Endothelial cell of umbilical vein (primary cell): Measurements from ENCODE around the gene EPHA10. TPM values are rescaled to one million over a fixed set of nuclear protein-coding genes. Genes with fewer than 3 reads are reported as not detected.

Experiments
- BruUV-seq: library from RNA; stranded (reverse); fragments of 400-500 nt; replicated peaks from 2 replicates; lab custom pipeline; 2021; lab: Mats Ljungman, UMichigan
- CTCF ChIA-PET: fragments of 300-600, 350-600 bp; sonication (Branson Sonifier 250); formaldehyde crosslinking; loops from one replicate; lab custom pipeline; 2021; ENCODE audit warnings: antibody characterized with exemption, inconsistent platforms; lab: Charles Lee
- POLR2A ChIA-PET: fragments of 300-600, 350-600 bp; sonication (Branson Sonifier 250); formaldehyde crosslinking; loops from one replicate; lab custom pipeline; 2021; ENCODE audit warnings: antibody characterized with exemption, inconsistent platforms; lab: Charles Lee
- DNase-seq: peaks from one replicate; pipeline ENCODE4 v3.0.0-alpha.2; 2011; ENCODE audit warnings: low read depth, low spot score
- FAIRE-seq: peaks from 2 replicates; lab custom pipeline; 2011; peaks lifted over from hg19 to GRCh38; lab: Jason Lieb, UNC
- H2AFZ ChIP-seq: 2 replicates; pipeline ENCODE4 v1.6.0; 2012; ENCODE audit warnings: low read depth, low read length, control low read depth, inconsistent platforms
- H3K27ac ChIP-seq: 2 replicates; pipeline ENCODE4 v1.5.1; 2011; ENCODE audit warnings: low read depth, mild to moderate bottlenecking, control low read depth, low read length, moderate library complexity; ENCODE audit not compliant: insufficient read depth
- H3K27me3 ChIP-seq, 2 experiments: 2 replicates each; pipeline versions ENCODE4 v1.6.0 to v1.6.1; 2011; ENCODE audit warnings: low read length in 2 of 2, mixed read lengths in 1 of 2; ENCODE audit not compliant: control insufficient read depth in 2 of 2, insufficient read depth in 2 of 2
- H3K36me3 ChIP-seq, 2 experiments: 2 replicates in 1 of 2; 3 replicates in 1 of 2; pipeline ENCODE4 v1.5.1; 2011; ENCODE audit warnings: low read length in 2 of 2, mild to moderate bottlenecking in 1 of 2, moderate library complexity in 1 of 2; ENCODE audit not compliant: control insufficient read depth in 2 of 2, insufficient read depth in 2 of 2; ENCODE audit errors: extremely low read depth in 1 of 2
- H3K4me1 ChIP-seq: 3 replicates; pipeline ENCODE4 v1.5.1; 2011; ENCODE audit warnings: mild to moderate bottlenecking, low read length; ENCODE audit not compliant: control insufficient read depth, insufficient read depth; ENCODE audit errors: extremely low read depth
- H3K4me2 ChIP-seq: 2 replicates; pipeline ENCODE4 v1.6.1; 2011; ENCODE audit warnings: low read length, control low read depth, mixed read lengths; ENCODE audit not compliant: insufficient read depth
- H3K4me3 ChIP-seq, 3 experiments: fragments of 200-600 bp in 1 of 3; sonication (generic), shearing (Covaris generic) in 1 of 3; replicated peaks in 1 of 3; 2 replicates each; pipeline ENCODE4 v1.5.1; 2011 to 2016; ENCODE audit warnings: control low read depth in 3 of 3, low read length in 3 of 3, mild to moderate bottlenecking in 2 of 3, inconsistent platforms in 1 of 3, low read depth in 1 of 3, moderate library complexity in 1 of 3; ENCODE audit not compliant: insufficient read depth in 1 of 3
- H3K79me2 ChIP-seq: 2 replicates; pipeline ENCODE4 v1.6.0; 2012; ENCODE audit warnings: low read length, inconsistent platforms; ENCODE audit not compliant: control insufficient read depth, insufficient read depth
- H3K9ac ChIP-seq: replicated peaks from 2 replicates; pipeline ENCODE3; 2011; ENCODE audit warnings: low read length, control low read depth; ENCODE audit not compliant: insufficient read depth; ENCODE audit errors: extremely low read depth
- H3K9me1 ChIP-seq: replicated peaks from 3 replicates; pipeline ENCODE4 v1.6.0; 2011; ENCODE audit warnings: mild to moderate bottlenecking, low read length; ENCODE audit not compliant: control insufficient read depth, insufficient read depth; ENCODE audit errors: extremely low read depth
- H3K9me3 ChIP-seq: replicated peaks from 2 replicates; pipeline ENCODE4 v1.5.1; 2012; ENCODE audit warnings: low read length, inconsistent platforms; ENCODE audit not compliant: control insufficient read depth, insufficient read depth
- H4K20me1 ChIP-seq: replicated peaks from 2 replicates; pipeline ENCODE3; 2011; ENCODE audit warnings: mild to moderate bottlenecking, low read length; ENCODE audit not compliant: control insufficient read depth, insufficient read depth; ENCODE audit errors: extremely low read depth
- CTCF ChIP-seq, 2 donors: IDR thresholded peaks; 1 replicate in 1 of 2; 2 replicates in 1 of 2; pipeline ENCODE4 v1.5.1; 2011; ENCODE audit warnings: low read length in 2 of 2, mild to moderate bottlenecking in 2 of 2, moderate library complexity in 2 of 2, control low read depth in 1 of 2, inconsistent platforms in 1 of 2, low read depth in 1 of 2; ENCODE audit not compliant: insufficient read depth in 1 of 2; ENCODE audit errors: extremely low read depth in 1 of 2
- EZH2 ChIP-seq: IDR thresholded peaks from 2 replicates; pipeline ENCODE4 v1.6.1; 2012; ENCODE audit warnings: borderline replicate concordance, low read depth, mild to moderate bottlenecking, moderate library complexity, low read length, inconsistent platforms; ENCODE audit not compliant: severe bottlenecking
- FOS ChIP-seq: IDR thresholded peaks from 2 replicates; pipeline ENCODE4 v1.6.1; 2011; ENCODE audit warnings: mild to moderate bottlenecking, low read length, moderate library complexity, borderline replicate concordance; ENCODE audit not compliant: insufficient read depth
- GATA2 ChIP-seq: IDR thresholded peaks from 2 replicates; pipeline ENCODE4 v1.7.0; 2011; ENCODE audit warnings: low read depth, mild to moderate bottlenecking, moderate library complexity, mixed read lengths, low read length; ENCODE audit not compliant: insufficient read length, insufficient read depth
- JUN ChIP-seq: IDR thresholded peaks from 2 replicates; pipeline ENCODE4 v1.6.1; 2011; ENCODE audit warnings: borderline replicate concordance, low read depth; ENCODE audit not compliant: insufficient read length, insufficient read depth
- MAX ChIP-seq: IDR thresholded peaks from 2 replicates; pipeline ENCODE4 v1.6.1; 2011; ENCODE audit not compliant: insufficient read depth, insufficient read length
- MYC ChIP-seq: IDR thresholded peaks from one replicate; pipeline ENCODE4 v1.6.1; 2011; ENCODE audit warnings: mild to moderate bottlenecking, low read depth, low read length
- POLR2A ChIP-seq: IDR thresholded peaks from 2 replicates; pipeline ENCODE4 v1.6.1; 2012; ENCODE audit warnings: low read depth, mild to moderate bottlenecking, control low read depth, low read length
- POLR2AphosphoS5 ChIP-seq: IDR thresholded peaks from 2 replicates; pipeline ENCODE4 v1.6.1; 2012; ENCODE audit warnings: low read depth, mild to moderate bottlenecking, control low read depth, low read length, moderate library complexity; ENCODE audit not compliant: insufficient read depth
- dilution Hi-C: fragments of 300-500 bp; cut with MboI; formaldehyde crosslinking; loops from one replicate; pipeline ENCODE4 v1.15.0; 2019; ENCODE audit warnings: low sequenced_read_pairs; ENCODE audit not compliant: extremely low pct_ligation_motif_present
- intact Hi-C: fragments of 100-400 bp; cut with micrococcal nuclease; formaldehyde crosslinking; loops from one replicate; pipeline ENCODE4 v1.10.0; 2022
- polyA plus RNA-seq, 4 experiments: library from polyadenylated mRNA; depleted of rRNA in 3 of 4; stranded (reverse) in 3 of 4; unstranded in 1 of 4; fragments of >200 nt; gene quantifications; 2 replicates each; pipeline versions ENCODE4 v1.2.1 to v1.2.3, GENCODE V29; 2011 to 2012; ENCODE audit warnings: missing spikeins in 1 of 4
- total RNA-seq: library from RNA; stranded (reverse); gene quantifications from 2 replicates; pipeline ENCODE4 v1.2.3, GENCODE V29; 2021

EPHA10 gene
- total and polyA plus RNA-seq, 2 donors (not counting 3 experiments of a cell fraction or from before 2014, with no cell fraction given): not detected

DNA sequence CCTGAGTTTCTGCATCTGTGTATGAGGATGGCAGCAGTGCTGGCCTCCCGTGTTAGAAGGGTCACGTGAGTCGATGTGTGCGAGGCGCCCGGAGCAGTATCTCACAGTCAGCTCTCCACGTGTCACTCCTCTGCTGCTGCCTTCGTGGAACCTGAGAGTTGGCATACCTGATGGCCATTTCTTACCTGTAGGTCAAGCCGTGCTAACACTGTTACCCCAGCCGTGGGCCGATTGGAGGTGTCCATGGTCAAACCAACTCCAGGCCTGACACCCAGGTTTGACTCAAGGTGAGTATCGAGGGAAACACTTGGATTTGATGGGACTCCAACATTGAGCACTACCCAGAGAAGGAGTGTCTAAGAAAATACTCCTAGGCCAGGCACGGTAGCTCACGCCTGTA lies 61.9 kb downstream of the EPHA10 start:
- Histone ChIP-seq H2AFZ (no peak overlapping the region), H3K4me3 (no peak overlapping the region), H4K20me1 (no peaks in the 10 kb centered on the region), H3K79me2 (no peaks in the 10 kb centered on the region), H3K9me3 (no peaks in the 10 kb centered on the region), H3K4me2 (no peak overlapping the region), H3K9ac (no peak overlapping the region), H3K4me1 (no peaks in the 10 kb centered on the region), H3K36me3 (peaks cover 10 to 42% of the 10 kb centered on the region in 2 experiments), H3K27me3 (no peaks in the 10 kb centered on the region), H3K27ac (no peak overlapping the region), H3K9me1 (no peaks in the 10 kb centered on the region)
- BruUV-seq: no TSS peak
- FAIRE-seq: no peak
- ChIA-PET CTCF (no interaction called here), POLR2A (no interaction called here)
- intact Hi-C loops: no loop called here
- no peak for TF ChIP-seq GATA2
- TF ChIP-seq JUN: no peak
- no peak for TF ChIP-seq MYC
- TF ChIP-seq POLR2A: no peak
- no peak for TF ChIP-seq MAX
- no peak for TF ChIP-seq FOS
- no peak for TF ChIP-seq EZH2
- TF ChIP-seq CTCF (IDR thresholded peaks at IDR 0.05; ENCODE audit: extremely low read depth in 1 of 2, insufficient read depth in 1 of 2, low read depth in 1 of 2, low read length in 2 of 2): no peak
- no peak for TF ChIP-seq POLR2AphosphoS5
- dilution Hi-C loops: no loop called here
- no peak for DNase-seq
